ENCODE measurements around the gene USP17L25. TPM values are rescaled to one million over a fixed set of nuclear protein-coding genes. Genes with fewer than 3 reads are reported as not detected.
"Not testable (repeated sequence)": the region's sequence is repeated elsewhere in the genome, so short reads cannot be mapped to it uniquely, and the experiment has no call there.

USP17L25 gene
- total RNA-seq (not detected), polyA plus RNA-seq (ENCODE audit: insufficient read depth, low read depth, low replicate concordance) (not detected)
- long read RNA-seq, donor 1: 0 reads
- long read RNA-seq, donor 2: 0 reads

DNA sequence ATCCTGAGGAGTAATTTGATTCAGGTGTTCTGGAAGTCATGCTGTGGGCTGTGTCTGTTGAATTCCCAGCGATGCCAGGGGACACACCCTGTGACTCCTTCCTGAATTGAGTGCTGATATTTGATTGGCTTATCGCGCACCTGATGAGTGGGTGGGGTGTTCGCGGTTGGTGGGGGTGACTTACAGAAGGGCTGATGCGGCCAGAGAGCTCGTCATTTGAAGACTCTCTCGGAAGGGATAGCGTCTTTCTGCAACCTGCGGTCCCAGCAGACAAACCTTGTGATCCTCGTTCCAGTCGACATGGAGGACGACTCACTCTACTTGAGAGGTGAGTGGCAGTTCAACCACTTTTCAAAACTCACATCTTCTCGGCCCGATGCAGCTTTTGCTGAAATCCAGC is at the start of gene USP17L25:
USP17L25 (plus strand) TSS at position 301 of the 400 bp plus-strand sequence; CDS start at position 301, 0 bp downstream.
- H3K9me3 ChIP-seq; intact Hi-C loops (cut with DNase I; ENCODE audit: low total_unique reads); H3K4me3 ChIP-seq; H3K36me3 ChIP-seq (ENCODE audit: low read depth, missing control alignments); H3K27ac ChIP-seq; DNase-seq; H3K4me1 ChIP-seq; H3K27me3 ChIP-seq: not testable (repeated sequence)
- no CpG with 5 or more reads among the region's 15 CpGs for WGBS, 2 donors

DNA sequence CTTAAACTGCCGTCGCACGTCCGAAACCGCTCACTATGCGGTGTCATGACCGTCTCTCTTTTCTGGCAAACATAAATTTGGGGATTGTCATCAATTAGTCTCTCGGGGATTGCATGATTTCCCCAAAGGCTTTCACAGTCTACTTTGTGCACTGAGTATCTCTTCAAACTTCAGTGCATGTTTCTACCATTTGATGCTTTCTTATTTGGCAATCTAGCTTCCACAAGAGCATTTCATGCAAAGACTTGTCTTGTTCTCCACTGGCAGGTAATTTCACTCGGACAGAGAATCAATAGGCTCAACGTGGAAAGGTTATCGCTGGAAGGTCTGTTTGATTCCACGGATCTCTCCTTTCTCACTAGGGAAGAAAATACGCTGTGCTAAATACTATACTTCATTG is 5.5 kb upstream of the USP17L25 start:
- intact Hi-C loops (cut with DNase I; ENCODE audit: low total_unique reads); H3K4me1 ChIP-seq; H3K9me3 ChIP-seq; H3K36me3 ChIP-seq (ENCODE audit: low read depth, missing control alignments); H3K27me3 ChIP-seq; H3K4me3 ChIP-seq; H3K27ac ChIP-seq; DNase-seq: not testable (repeated sequence)
- 68 to 69% methylated on average over 4 to 5 of the region's 13 CpGs for WGBS, 2 donors

DNA sequence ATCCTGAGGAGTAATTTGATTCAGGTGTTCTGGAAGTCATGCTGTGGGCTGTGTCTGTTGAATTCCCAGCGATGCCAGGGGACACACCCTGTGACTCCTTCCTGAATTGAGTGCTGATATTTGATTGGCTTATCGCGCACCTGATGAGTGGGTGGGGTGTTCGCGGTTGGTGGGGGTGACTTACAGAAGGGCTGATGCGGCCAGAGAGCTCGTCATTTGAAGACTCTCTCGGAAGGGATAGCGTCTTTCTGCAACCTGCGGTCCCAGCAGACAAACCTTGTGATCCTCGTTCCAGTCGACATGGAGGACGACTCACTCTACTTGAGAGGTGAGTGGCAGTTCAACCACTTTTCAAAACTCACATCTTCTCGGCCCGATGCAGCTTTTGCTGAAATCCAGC is 4.8 kb upstream of the USP17L25 start, which contains the start of gene USP17L24:
USP17L24 (plus strand) TSS at position 301 of the 400 bp plus-strand sequence; CDS start at position 301, 0 bp downstream.
- intact Hi-C loops (cut with DNase I; ENCODE audit: low total_unique reads); DNase-seq: not testable (repeated sequence)
- no CpG with 5 or more reads among the region's 15 CpGs for WGBS, 2 donors

GRCh38 chr4:9334358-9334757 is 4.6 kb downstream of the USP17L25 start, which contains the start of gene USP17L26:
Gene USP17L26, plus strand, starts transcription at chr4:9334658. Its CDS starts 0 bp downstream, at chr4:9334658.
- H3K36me3 ChIP-seq (ENCODE audit: low read depth, missing control alignments); DNase-seq; H3K4me1 ChIP-seq; intact Hi-C loops (cut with DNase I; ENCODE audit: low total_unique reads); H3K4me3 ChIP-seq; H3K27me3 ChIP-seq; H3K9me3 ChIP-seq; H3K27ac ChIP-seq: not testable (repeated sequence)
- no CpG with 5 or more reads among the region's 15 CpGs for WGBS, 2 donors

More for the DNA sequence above, 4.8 kb upstream of the USP17L25 start, which contains the start of gene USP17L24:
- not testable (repeated sequence) for H3K4me1 ChIP-seq; H3K27ac ChIP-seq; H3K9me3 ChIP-seq; H3K27me3 ChIP-seq; H3K36me3 ChIP-seq (ENCODE audit: low read depth, missing control alignments); H3K4me3 ChIP-seq

DNA sequence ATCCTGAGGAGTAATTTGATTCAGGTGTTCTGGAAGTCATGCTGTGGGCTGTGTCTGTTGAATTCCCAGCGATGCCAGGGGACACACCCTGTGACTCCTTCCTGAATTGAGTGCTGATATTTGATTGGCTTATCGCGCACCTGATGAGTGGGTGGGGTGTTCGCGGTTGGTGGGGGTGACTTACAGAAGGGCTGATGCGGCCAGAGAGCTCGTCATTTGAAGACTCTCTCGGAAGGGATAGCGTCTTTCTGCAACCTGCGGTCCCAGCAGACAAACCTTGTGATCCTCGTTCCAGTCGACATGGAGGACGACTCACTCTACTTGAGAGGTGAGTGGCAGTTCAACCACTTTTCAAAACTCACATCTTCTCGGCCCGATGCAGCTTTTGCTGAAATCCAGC is 9.4 kb downstream of the USP17L25 start, which contains the start of gene USP17L5:
USP17L5 (plus strand) TSS at position 301 of the 400 bp plus-strand sequence; CDS start at position 301, 0 bp downstream.
- no CpG with 5 or more reads among the region's 15 CpGs for whole genome bisulfite sequencing, 2 donors
- intact Hi-C loops (cut with DNase I; ENCODE audit: low total_unique reads); H3K9me3 ChIP-seq: not testable (repeated sequence)

DNA sequence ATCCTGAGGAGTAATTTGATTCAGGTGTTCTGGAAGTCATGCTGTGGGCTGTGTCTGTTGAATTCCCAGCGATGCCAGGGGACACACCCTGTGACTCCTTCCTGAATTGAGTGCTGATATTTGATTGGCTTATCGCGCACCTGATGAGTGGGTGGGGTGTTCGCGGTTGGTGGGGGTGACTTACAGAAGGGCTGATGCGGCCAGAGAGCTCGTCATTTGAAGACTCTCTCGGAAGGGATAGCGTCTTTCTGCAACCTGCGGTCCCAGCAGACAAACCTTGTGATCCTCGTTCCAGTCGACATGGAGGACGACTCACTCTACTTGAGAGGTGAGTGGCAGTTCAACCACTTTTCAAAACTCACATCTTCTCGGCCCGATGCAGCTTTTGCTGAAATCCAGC is 14.1 kb downstream of the USP17L25 start, which contains the start of gene USP17L27:
USP17L27 (plus strand) TSS at position 301 of the 400 bp plus-strand sequence; CDS start at position 301, 0 bp downstream.
- H3K36me3 ChIP-seq (ENCODE audit: low read depth, missing control alignments); H3K4me1 ChIP-seq; H3K9me3 ChIP-seq; DNase-seq; H3K4me3 ChIP-seq; intact Hi-C loops (cut with DNase I; ENCODE audit: low total_unique reads); H3K27ac ChIP-seq; H3K27me3 ChIP-seq: not testable (repeated sequence)
- no CpG with 5 or more reads among the region's 15 CpGs for WGBS, 2 donors

More for the DNA sequence above, 9.4 kb downstream of the USP17L25 start, which contains the start of gene USP17L5:
- not testable (repeated sequence) for H3K27ac ChIP-seq; H3K4me1 ChIP-seq; H3K27me3 ChIP-seq; H3K4me3 ChIP-seq; H3K36me3 ChIP-seq (ENCODE audit: low read depth, missing control alignments); DNase-seq

GRCh38 chr4:9348593-9348992 is 18.9 kb downstream of the USP17L25 start, which contains the start of gene USP17L28:
Gene USP17L28, plus strand, starts transcription at chr4:9348893. Its CDS starts 0 bp downstream, at chr4:9348893.
- H3K27me3 ChIP-seq; intact Hi-C loops (cut with DNase I; ENCODE audit: low total_unique reads); H3K9me3 ChIP-seq; DNase-seq; H3K4me3 ChIP-seq; H3K4me1 ChIP-seq; H3K27ac ChIP-seq; H3K36me3 ChIP-seq (ENCODE audit: low read depth, missing control alignments): not testable (repeated sequence)
- WGBS, 2 donors: no CpG with 5 or more reads among the region's 15 CpGs

GRCh38 chr4:9350866-9351265 is 21.2 kb downstream of the USP17L25 start:
- H3K4me3 ChIP-seq; intact Hi-C loops (cut with DNase I; ENCODE audit: low total_unique reads); H3K27ac ChIP-seq; DNase-seq; H3K27me3 ChIP-seq; H3K36me3 ChIP-seq (ENCODE audit: low read depth, missing control alignments); H3K4me1 ChIP-seq; H3K9me3 ChIP-seq: not testable (repeated sequence)
- WGBS, 2 donors: no CpG with 5 or more reads among the region's 18 CpGs

- WGBS, 2 donors: no CpG with 5 or more reads among the region's 15 CpGs
- H3K27me3 ChIP-seq; H3K27ac ChIP-seq; intact Hi-C loops (cut with DNase I; ENCODE audit: low total_unique reads); H3K4me3 ChIP-seq; DNase-seq; H3K9me3 ChIP-seq; H3K36me3 ChIP-seq (ENCODE audit: low read depth, missing control alignments); H3K4me1 ChIP-seq: not testable (repeated sequence)
These were observed 23.6 kb downstream of the USP17L25 start, which contains the start of gene USP17L29 for GRCh38 chr4:9353338-9353737. Gene USP17L29, plus strand, starts transcription at chr4:9353638. Its CDS starts 0 bp downstream, at chr4:9353638.

- H3K36me3 ChIP-seq (ENCODE audit: low read depth, missing control alignments); H3K27ac ChIP-seq; intact Hi-C loops (cut with DNase I; ENCODE audit: low total_unique reads); H3K27me3 ChIP-seq; H3K4me3 ChIP-seq; H3K9me3 ChIP-seq; H3K4me1 ChIP-seq; DNase-seq: not testable (repeated sequence)
- no CpG with 5 or more reads among the region's 15 CpGs for WGBS, 2 donors
These were observed 33.1 kb downstream of the USP17L25 start, which contains the start of gene USP17L30 for GRCh38 chr4:9362829-9363228. Gene USP17L30, plus strand, starts transcription at chr4:9363129. Its CDS starts 0 bp downstream, at chr4:9363129.

DNA sequence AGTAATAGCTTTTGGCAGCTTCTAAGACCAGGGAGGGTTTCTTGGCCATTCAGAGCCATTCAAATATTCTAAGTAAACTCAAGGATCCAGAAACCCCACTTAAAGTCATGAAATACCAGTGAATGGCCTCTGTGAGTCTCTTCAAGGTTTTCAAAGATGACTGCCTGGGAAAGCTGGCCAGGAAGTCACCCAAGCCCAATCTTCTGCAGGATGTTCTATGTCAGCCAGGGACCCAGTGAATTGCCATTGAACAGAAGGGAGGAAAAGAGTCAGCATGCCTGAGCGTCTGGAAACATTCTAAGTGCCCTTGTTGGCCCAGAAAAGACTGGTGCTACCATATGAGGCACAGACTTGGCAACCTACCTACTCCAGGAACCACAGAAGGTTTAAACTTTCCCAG is 50.2 kb downstream of the USP17L25 start:
- H3K36me3 ChIP-seq (ENCODE audit: low read depth, missing control alignments); H3K4me3 ChIP-seq; H3K4me1 ChIP-seq; H3K27ac ChIP-seq; DNase-seq; H3K9me3 ChIP-seq; H3K27me3 ChIP-seq; intact Hi-C loops (cut with DNase I; ENCODE audit: low total_unique reads): not testable (repeated sequence)
- 40 to 42% methylated on average over 1 of the region's 1 CpG for WGBS, 2 donors
